Endothelial cell (in vitro differentiated cells): ENCODE results near the gene LAMA1. TPM values are rescaled to one million over a fixed set of nuclear protein-coding genes. Genes with fewer than 3 reads are reported as not detected.

Source experiments
- DNase-seq: peaks from one replicate; pipeline ENCODE4 v3.0.0; 2021; ENCODE audit warnings: low spot score
- H3K27ac Mint-ChIP-seq: one replicate; pipeline ENCODE4 v1.8.0; 2021; ENCODE audit warnings: mixed read lengths, inconsistent platforms; ENCODE audit not compliant: unreplicated experiment
- H3K27me3 Mint-ChIP-seq: one replicate; pipeline ENCODE4 v1.8.0; 2021; ENCODE audit warnings: mild to moderate bottlenecking, moderate library complexity, mixed read lengths, inconsistent platforms; ENCODE audit not compliant: unreplicated experiment
- H3K36me3 Mint-ChIP-seq: one replicate; pipeline ENCODE4 v1.8.0; 2021; ENCODE audit warnings: mild to moderate bottlenecking, low read depth, mixed read lengths, inconsistent platforms; ENCODE audit not compliant: unreplicated experiment
- H3K4me1 Mint-ChIP-seq: one replicate; pipeline ENCODE4 v1.8.0; 2021; ENCODE audit warnings: mild to moderate bottlenecking, mixed read lengths, inconsistent platforms; ENCODE audit not compliant: unreplicated experiment
- H3K4me3 Mint-ChIP-seq: one replicate; pipeline ENCODE4 v1.8.0; 2021; ENCODE audit warnings: mild to moderate bottlenecking, mixed read lengths, inconsistent platforms; ENCODE audit not compliant: unreplicated experiment
- H3K9me3 Mint-ChIP-seq: one replicate; pipeline ENCODE4 v1.8.0; 2021; ENCODE audit warnings: mixed read lengths, inconsistent platforms; ENCODE audit not compliant: unreplicated experiment
- CTCF ChIP-seq: fragments of 200-600 bp; sonication (generic); IDR thresholded peaks from one replicate; pipeline ENCODE4 v1.5.0; 2021; ENCODE audit warnings: antibody characterized with exemption; ENCODE audit not compliant: unreplicated experiment
- total RNA-seq: library from RNA; stranded (reverse); fragmentation: NEBNext Ultra II Directional; extraction: Animal tissue kit (Norgen Biotek cat#: 25700); gene quantifications from one replicate; pipeline ENCODE4 v1.2.1, GENCODE V29; 2021; ENCODE audit not compliant: unreplicated experiment

The LAMA1 gene
- total RNA-seq, 1 donor from 2014 or later = 8.7 TPM

- Mint-ChIP-seq H3K27me3 (peaks cover 7% of the 10 kb centered on the region), H3K9me3 (no peaks in the 10 kb centered on the region), H3K27ac (no peak overlapping the region), H3K4me1 (peaks cover 2% of the 10 kb centered on the region), H3K36me3 (no peaks in the 10 kb centered on the region), H3K4me3 (no peak overlapping the region)
- no peak for DNase-seq
- no peak for TF ChIP-seq CTCF
Observed at GRCh38 chr18:6980363-6980762, 137.2 kb downstream of the LAMA1 start.

DNA sequence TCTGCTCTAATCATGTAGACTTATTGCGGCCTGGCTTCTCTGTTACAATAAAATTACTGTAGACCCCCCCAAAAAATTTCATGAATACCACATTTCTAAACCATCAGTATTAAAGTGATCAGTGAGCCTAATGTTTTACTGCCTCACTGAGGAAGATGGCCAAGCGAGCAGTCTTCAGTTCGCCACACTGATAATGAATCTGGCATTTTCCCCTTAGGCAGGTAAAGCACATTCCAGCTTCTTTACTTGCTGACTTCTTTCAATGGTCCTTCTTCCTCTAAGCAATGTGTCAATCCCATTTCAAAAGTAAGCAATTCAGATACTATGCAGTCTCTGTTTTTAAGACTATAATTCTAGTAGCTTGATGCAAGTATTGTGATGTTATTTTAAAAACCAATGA is 137.6 kb downstream of the LAMA1 start:
- Mint-ChIP-seq H3K27me3 (peaks cover 4% of the 10 kb centered on the region), H3K4me1 (peaks cover 2% of the 10 kb centered on the region), H3K9me3 (no peaks in the 10 kb centered on the region), H3K27ac (no peak overlapping the region), H3K4me3 (no peak overlapping the region), H3K36me3 (no peaks in the 10 kb centered on the region)
- TF ChIP-seq CTCF = no peak
- no peak for DNase-seq

- no peak overlapping the region for H3K4me3 Mint-ChIP-seq
- no peaks in the 10 kb centered on the region for H3K9me3 Mint-ChIP-seq
- H3K27me3 Mint-ChIP-seq = no peaks in the 10 kb centered on the region
- H3K27ac Mint-ChIP-seq = no peak overlapping the region
- TF ChIP-seq CTCF = no peak
- peaks cover 2% of the 10 kb centered on the region for H3K4me1 Mint-ChIP-seq
- no peaks in the 10 kb centered on the region for H3K36me3 Mint-ChIP-seq
- no peak for DNase-seq
Observed at GRCh38 chr18:6976935-6977334, 140.7 kb downstream of the LAMA1 start.

DNA sequence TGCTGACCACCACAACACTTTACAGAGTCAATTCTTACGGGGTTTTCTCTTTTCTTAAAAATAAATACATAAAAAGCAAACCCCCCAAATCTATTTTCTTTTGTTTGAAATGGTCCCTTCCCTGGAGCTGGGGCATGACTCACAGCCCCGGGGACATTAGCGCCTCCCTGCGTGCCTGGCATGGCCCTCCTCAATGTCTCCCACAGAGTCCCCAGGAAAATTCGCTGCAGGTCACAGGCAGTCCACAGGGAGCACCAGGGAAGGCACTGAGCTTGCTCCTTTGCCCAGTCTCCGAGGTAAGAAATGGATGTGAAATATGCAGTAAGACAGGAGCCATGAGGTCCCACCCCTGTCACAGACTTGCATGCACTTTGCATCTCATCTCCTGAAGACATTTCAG is 142.5 kb downstream of the LAMA1 start:
- Mint-ChIP-seq H3K27me3 (no peaks in the 10 kb centered on the region), H3K9me3 (no peaks in the 10 kb centered on the region), H3K4me3 (no peak overlapping the region), H3K27ac (no peak overlapping the region), H3K4me1 (peaks cover 2% of the 10 kb centered on the region), H3K36me3 (no peaks in the 10 kb centered on the region)
- no peak for DNase-seq
- TF ChIP-seq CTCF = no peak

GRCh38 chr18:6971823-6972478 is 145.6 kb downstream of the LAMA1 start:
- no peak overlapping the region for H3K4me3 Mint-ChIP-seq
- H3K4me1 Mint-ChIP-seq = peaks cover 2% of the 10 kb centered on the region
- H3K36me3 Mint-ChIP-seq = no peaks in the 10 kb centered on the region
- no peaks in the 10 kb centered on the region for H3K9me3 Mint-ChIP-seq
- no peak overlapping the region for H3K27ac Mint-ChIP-seq
- H3K27me3 Mint-ChIP-seq = peaks cover 1% of the 10 kb centered on the region
- no peak for TF ChIP-seq CTCF
- DNase-seq = no peak
